C4-2B (cell line): ENCODE results near the gene SMO.

ENCODE experiments used
- CTCF ChIP-seq: fragments of 450-650 bp; conservative IDR thresholded peaks from 2 replicates; pipeline ENCODE4 v1.5.1; 2017; ENCODE audit warnings: mild to moderate bottlenecking
- ZFX ChIP-seq: fragments of 450-650 bp; IDR thresholded peaks from 2 replicates; pipeline ENCODE4 v1.6.1; 2017

GRCh38 chr7:129257168-129257567, 68.7 kb downstream of the SMO start:
- TF ChIP-seq CTCF: no peak
- no peak for TF ChIP-seq ZFX
